Nephron (organoid): ENCODE data around the gene B4GALT7.
A peak's percentile ranks its signal among the peaks of the same experiment; 100 is the strongest.

ENCODE experiments used
- H3K27ac Mint-ChIP-seq, 3 experiments: 2 replicates each; pipeline ENCODE4 v1.8.0; 2020; ENCODE audit warnings: mixed read lengths in 3 of 3, mild to moderate bottlenecking in 2 of 3, moderate library complexity in 1 of 3
- H3K27me3 Mint-ChIP-seq: 2 replicates; pipeline ENCODE4 v1.8.0; 2021; ENCODE audit warnings: low read depth, mild to moderate bottlenecking, moderate library complexity, mixed read lengths
- H3K36me3 Mint-ChIP-seq: 2 replicates; pipeline ENCODE4 v1.8.0; 2020; ENCODE audit warnings: low read depth, mixed read lengths
- H3K4me1 Mint-ChIP-seq: 2 replicates; pipeline ENCODE4 v1.8.0; 2020; ENCODE audit warnings: mixed read lengths
- H3K4me3 Mint-ChIP-seq, 3 experiments: 2 replicates each; pipeline ENCODE4 v1.8.0; 2020; ENCODE audit warnings: mild to moderate bottlenecking in 3 of 3, mixed read lengths in 3 of 3, moderate library complexity in 2 of 3
- H3K9me3 Mint-ChIP-seq: 2 replicates; pipeline ENCODE4 v1.8.0; 2020; ENCODE audit warnings: mixed read lengths
- CTCF ChIP-seq, 3 experiments: fragments of 200-600 bp; sonication (generic); IDR thresholded peaks; one replicate each; pipeline ENCODE4 v1.5.0; 2021; ENCODE audit warnings: antibody characterized with exemption in 3 of 3; ENCODE audit not compliant: unreplicated experiment in 3 of 3

Gene B4GALT7

GRCh38 chr5:177608243-177609075 is 8.5 kb downstream of the B4GALT7 start:
- Mint-ChIP-seq H3K4me1 (no peaks in the 10 kb centered on the region), H3K4me3 (no peak overlapping the region), H3K36me3 (peaks cover 8% of the 10 kb centered on the region), H3K27ac (peak overlapping the region in 1 of 3 experiments; percentile 86), H3K9me3 (no peaks in the 10 kb centered on the region), H3K27me3 (no peaks in the 10 kb centered on the region)
- no peak for TF ChIP-seq CTCF (IDR thresholded peaks at IDR 0.05; ENCODE audit: unreplicated experiment in 3 of 3)

DNA sequence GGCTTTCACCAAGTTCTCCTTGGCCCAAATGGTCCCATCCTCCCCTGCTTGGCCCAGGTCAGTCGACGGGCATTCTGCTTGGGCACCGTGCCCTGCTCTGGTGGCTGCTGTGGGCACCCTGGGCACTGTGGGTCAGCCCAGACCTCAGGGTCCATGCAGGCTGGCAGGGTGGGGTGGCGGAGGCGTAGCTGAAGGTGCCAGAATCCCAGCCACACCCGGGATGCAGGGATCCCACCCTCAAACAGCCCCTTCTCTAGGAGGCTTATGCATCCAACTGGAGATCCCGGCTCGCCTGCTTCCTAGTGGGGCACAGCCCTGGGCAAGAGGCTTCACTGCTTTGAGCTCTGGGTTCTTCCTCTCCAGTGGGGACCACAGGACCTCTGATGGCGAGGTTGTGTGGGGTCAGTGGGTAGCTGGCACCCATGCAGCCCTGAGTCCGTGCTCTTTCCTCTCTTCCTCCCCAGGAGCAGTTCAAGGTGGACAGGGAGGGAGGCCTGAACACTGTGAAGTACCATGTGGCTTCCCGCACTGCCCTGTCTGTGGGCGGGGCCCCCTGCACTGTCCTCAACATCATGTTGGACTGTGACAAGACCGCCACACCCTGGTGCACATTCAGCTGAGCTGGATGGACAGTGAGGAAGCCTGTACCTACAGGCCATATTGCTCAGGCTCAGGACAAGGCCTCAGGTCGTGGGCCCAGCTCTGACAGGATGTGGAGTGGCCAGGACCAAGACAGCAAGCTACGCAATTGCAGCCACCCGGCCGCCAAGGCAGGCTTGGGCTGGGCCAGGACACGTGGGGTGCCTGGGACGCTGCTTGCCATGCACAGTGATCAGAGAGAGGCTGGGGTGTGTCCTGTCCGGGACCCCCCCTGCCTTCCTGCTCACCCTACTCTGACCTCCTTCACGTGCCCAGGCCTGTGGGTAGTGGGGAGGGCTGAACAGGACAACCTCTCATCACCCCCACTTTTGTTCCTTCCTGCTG is 9.4 kb downstream of the B4GALT7 start:
- no peak for TF ChIP-seq CTCF (IDR thresholded peaks at IDR 0.05; ENCODE audit: unreplicated experiment in 3 of 3)
- Mint-ChIP-seq H3K36me3 (peaks cover 8% of the 10 kb centered on the region), H3K4me3 (no peak overlapping the region), H3K27ac (no peak overlapping the region), H3K9me3 (no peaks in the 10 kb centered on the region), H3K27me3 (no peaks in the 10 kb centered on the region), H3K4me1 (no peaks in the 10 kb centered on the region)

DNA sequence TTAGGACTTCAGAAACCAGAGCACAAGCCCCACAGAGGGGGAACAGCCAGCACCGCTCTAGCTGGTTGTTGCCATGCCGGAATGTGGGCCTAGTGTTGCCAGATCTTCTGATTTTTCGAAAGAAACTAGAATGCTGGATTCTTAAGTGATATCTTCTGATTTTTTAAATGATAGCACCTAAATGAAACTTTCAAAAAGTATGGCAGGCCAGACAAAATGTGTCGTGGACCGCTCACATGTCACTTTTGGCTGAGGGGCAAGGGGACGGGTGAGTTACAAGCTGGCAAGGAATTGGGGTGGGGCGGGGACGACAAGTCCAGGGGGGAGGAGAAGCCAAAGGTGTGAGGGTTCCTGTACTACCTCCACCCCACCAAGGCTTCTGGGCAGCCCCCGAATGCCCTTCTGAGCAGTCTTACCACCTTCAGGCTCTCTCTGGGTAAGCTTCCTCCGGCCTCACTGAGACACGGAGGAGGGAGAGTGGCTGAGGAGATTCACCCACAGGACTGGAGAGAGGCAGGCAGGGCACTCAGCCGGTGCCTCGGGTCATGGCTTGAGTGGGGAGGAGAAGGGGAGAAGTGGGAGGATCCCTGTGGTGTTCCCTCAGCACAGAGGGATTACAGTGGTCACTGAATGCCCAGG is 10.3 kb downstream of the B4GALT7 start:
- no peak overlapping the region for H3K4me3 Mint-ChIP-seq
- peaks cover 8% of the 10 kb centered on the region for H3K36me3 Mint-ChIP-seq
- H3K9me3 Mint-ChIP-seq = no peaks in the 10 kb centered on the region
- no peaks in the 10 kb centered on the region for H3K4me1 Mint-ChIP-seq
- TF ChIP-seq CTCF (IDR thresholded peaks at IDR 0.05; ENCODE audit: unreplicated experiment in 3 of 3) = no peak
- no peak overlapping the region for H3K27ac Mint-ChIP-seq
- H3K27me3 Mint-ChIP-seq = no peaks in the 10 kb centered on the region

- TF ChIP-seq CTCF (IDR thresholded peaks at IDR 0.05; ENCODE audit: unreplicated experiment in 3 of 3) = no peak
- Mint-ChIP-seq H3K4me3 (no peak overlapping the region), H3K27ac (no peak overlapping the region), H3K27me3 (no peaks in the 10 kb centered on the region), H3K36me3 (peaks cover 5% of the 10 kb centered on the region), H3K4me1 (no peaks in the 10 kb centered on the region), H3K9me3 (no peaks in the 10 kb centered on the region)
Observed at GRCh38 chr5:177610770-177611445, 11.0 kb downstream of the B4GALT7 start.

DNA sequence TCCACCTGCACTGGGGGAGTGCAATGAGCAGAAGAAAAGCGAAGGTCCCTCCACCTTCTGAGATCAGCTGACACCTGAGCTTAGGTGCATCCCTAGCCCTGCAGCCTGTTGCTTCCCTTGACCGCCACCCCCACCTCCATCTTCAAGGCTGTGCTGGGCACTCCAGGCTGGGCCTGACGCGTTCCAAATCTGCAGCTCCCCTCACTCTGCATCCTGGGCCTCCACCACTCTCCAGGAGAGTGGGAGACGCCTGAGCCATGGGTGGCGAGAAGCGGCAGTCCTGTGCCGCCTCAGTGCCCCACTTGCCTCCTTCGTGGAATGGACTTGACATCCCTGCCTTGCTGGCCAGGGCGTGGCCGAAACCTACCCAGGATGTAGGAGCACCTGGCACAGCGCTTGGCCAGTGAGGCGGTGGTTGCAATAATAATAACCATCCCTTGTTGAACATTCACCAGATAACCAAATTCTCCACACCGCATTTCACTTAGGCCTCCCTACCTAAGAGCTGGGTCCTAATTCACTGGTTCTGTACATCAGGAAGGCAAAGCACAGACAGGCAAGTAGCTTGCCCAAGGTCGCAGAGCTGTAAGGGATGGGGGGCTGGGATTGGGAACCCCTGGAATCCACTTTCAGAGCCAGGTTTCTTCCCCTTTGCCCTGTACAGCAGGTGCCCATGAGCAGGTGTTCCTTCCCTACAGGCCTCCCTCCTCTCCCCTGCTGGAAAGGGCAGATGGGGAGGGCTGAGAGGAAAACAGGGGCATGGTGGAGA is 11.7 kb downstream of the B4GALT7 start:
- Mint-ChIP-seq H3K27me3 (no peaks in the 10 kb centered on the region), H3K27ac (no peak overlapping the region), H3K4me3 (no peak overlapping the region), H3K4me1 (no peaks in the 10 kb centered on the region), H3K9me3 (no peaks in the 10 kb centered on the region), H3K36me3 (peaks cover 8% of the 10 kb centered on the region)
- TF ChIP-seq CTCF (IDR thresholded peaks at IDR 0.05; ENCODE audit: unreplicated experiment in 3 of 3) = no peak
